Neural cell (in vitro differentiated cells): ENCODE measurements around the gene ZNF80. TPM values are rescaled to one million over a fixed set of nuclear protein-coding genes. Genes with fewer than 3 reads are reported as not detected.

Experiments used
- H2AFZ ChIP-seq: fragments of 200-600, 300-800 bp; sonication (generic), shearing (Covaris generic); 2 replicates; pipeline ENCODE4 v1.6.0; 2014; ENCODE audit warnings: low read depth, mild to moderate bottlenecking, antibody characterized with exemption, low read length, moderate library complexity
- H3F3A ChIP-seq: fragments of 200-600 bp; shearing (Covaris generic); 2 replicates; pipeline ENCODE4 v1.6.1; 2016; ENCODE audit warnings: mild to moderate bottlenecking, moderate library complexity, mixed read lengths, antibody characterized with exemption, low read length; ENCODE audit not compliant: insufficient read depth, poor library complexity, severe bottlenecking
- H3K27ac ChIP-seq: fragments of 200-600, 300-800 bp; sonication (generic), shearing (Covaris generic); 2 replicates; pipeline ENCODE4 v1.5.1; 2014; ENCODE audit warnings: mild to moderate bottlenecking, low read length, moderate library complexity
- H3K27me3 ChIP-seq: fragments of 300-800, 200-600 bp; sonication (generic), shearing (Covaris generic); 2 replicates; pipeline ENCODE4 v1.6.0; 2014; ENCODE audit warnings: mild to moderate bottlenecking, low read depth, low read length, moderate library complexity; ENCODE audit not compliant: insufficient read depth
- H3K36me3 ChIP-seq: fragments of 300-800, 200-600 bp; sonication (generic), shearing (Covaris generic); 2 replicates; pipeline ENCODE4 v1.5.1; 2014; ENCODE audit warnings: mild to moderate bottlenecking, antibody characterized with exemption, low read length, moderate library complexity; ENCODE audit not compliant: insufficient read depth
- H3K4me2 ChIP-seq: fragments of 300-800, 200-600 bp; sonication (generic), shearing (Covaris generic); 2 replicates; pipeline ENCODE4 v1.6.0; 2014; ENCODE audit warnings: mild to moderate bottlenecking, low read length
- H3K4me3 ChIP-seq: fragments of 300-800, 200-600 bp; sonication (generic), shearing (Covaris generic); 2 replicates; pipeline ENCODE4 v1.5.1; 2014; ENCODE audit warnings: mild to moderate bottlenecking, low read length, moderate library complexity
- H3K79me2 ChIP-seq: fragments of 200-600 bp; shearing (Covaris generic); replicated peaks from 2 replicates; pipeline ENCODE4 v1.6.0; 2014; ENCODE audit warnings: mild to moderate bottlenecking, low read length, moderate library complexity; ENCODE audit not compliant: insufficient read depth
- H3K9ac ChIP-seq: fragments of 300-800, 200-600 bp; sonication (generic), shearing (Covaris generic); 2 replicates; pipeline ENCODE4 v1.6.1; 2016; ENCODE audit warnings: mild to moderate bottlenecking, low read length, mixed read lengths
- H3K9me2 ChIP-seq: fragments of 200-600 bp; shearing (Covaris generic); 2 replicates; pipeline ENCODE4 v1.6.1; 2016; ENCODE audit warnings: mild to moderate bottlenecking, low read length, mixed read lengths; ENCODE audit not compliant: insufficient read depth
- H3K9me3 ChIP-seq: fragments of 200-600, 300-800 bp; sonication (generic), shearing (Covaris generic); 2 replicates; pipeline ENCODE4 v1.6.1; 2016; ENCODE audit warnings: mild to moderate bottlenecking, mixed run types, low read length, moderate library complexity, mixed read lengths
- H4K20me1 ChIP-seq: fragments of 200-600 bp; shearing (Covaris generic); 2 replicates; pipeline ENCODE4 v1.6.1; 2016; ENCODE audit warnings: mild to moderate bottlenecking, mixed run types; ENCODE audit not compliant: insufficient read depth
- CTCF ChIP-seq: fragments of 450-650 bp; IDR thresholded peaks from 2 replicates; pipeline ENCODE4 v1.5.1; 2014; ENCODE audit warnings: antibody characterized with exemption, mild to moderate bottlenecking, moderate library complexity; ENCODE audit not compliant: poor library complexity, severe bottlenecking
- EP300 ChIP-seq: fragments of 450-650 bp; conservative IDR thresholded peaks from 2 replicates; pipeline ENCODE4 v1.6.1; 2014; ENCODE audit warnings: antibody characterized with exemption, mild to moderate bottlenecking, moderate library complexity; ENCODE audit not compliant: poor library complexity, severe bottlenecking
- EZH2 ChIP-seq: fragments of 200-600, 300-800 bp; shearing (Covaris generic), sonication (generic); IDR thresholded peaks from 2 replicates; pipeline ENCODE4 v1.6.1; 2014; ENCODE audit warnings: antibody characterized with exemption, low read length, borderline replicate concordance, mild to moderate bottlenecking; ENCODE audit not compliant: insufficient read depth, poor library complexity, severe bottlenecking
- MXI1 ChIP-seq: fragments of 450-650 bp; conservative IDR thresholded peaks from 2 replicates; pipeline ENCODE4 v1.6.1; 2014; ENCODE audit warnings: antibody characterized with exemption, mild to moderate bottlenecking; ENCODE audit not compliant: poor library complexity, severe bottlenecking
- POLR2AphosphoS5 ChIP-seq: IDR thresholded peaks from 2 replicates; pipeline ENCODE4 v1.6.1; 2012
- RAD21 ChIP-seq: fragments of 450-650 bp; conservative IDR thresholded peaks from 2 replicates; pipeline ENCODE4 v1.6.1; 2014; ENCODE audit warnings: antibody characterized with exemption, mild to moderate bottlenecking, moderate library complexity
- SMC3 ChIP-seq: fragments of 450-650 bp; conservative IDR thresholded peaks from 2 replicates; pipeline ENCODE4 v1.6.1; 2014; ENCODE audit warnings: antibody characterized with exemption, mild to moderate bottlenecking, moderate library complexity; ENCODE audit not compliant: poor library complexity
- TAF1 ChIP-seq: IDR thresholded peaks from 2 replicates; pipeline ENCODE4 v1.6.1; 2012; ENCODE audit warnings: low read depth
- polyA plus RNA-seq: library from polyadenylated mRNA; depleted of rRNA; stranded (reverse); fragments of >200 nt; gene quantifications from 2 replicates; pipeline ENCODE4 v1.2.3, GENCODE V29; 2014
- TF ChIP-seq, protein P1 (sequence below): IDR thresholded peaks from 2 replicates; pipeline ENCODE4 v1.6.1; 2012; ENCODE audit warnings: borderline replicate concordance

ZNF80 gene
- polyA plus RNA-seq, 1 donor from 2014 or later, result 0.17 TPM

DNA sequence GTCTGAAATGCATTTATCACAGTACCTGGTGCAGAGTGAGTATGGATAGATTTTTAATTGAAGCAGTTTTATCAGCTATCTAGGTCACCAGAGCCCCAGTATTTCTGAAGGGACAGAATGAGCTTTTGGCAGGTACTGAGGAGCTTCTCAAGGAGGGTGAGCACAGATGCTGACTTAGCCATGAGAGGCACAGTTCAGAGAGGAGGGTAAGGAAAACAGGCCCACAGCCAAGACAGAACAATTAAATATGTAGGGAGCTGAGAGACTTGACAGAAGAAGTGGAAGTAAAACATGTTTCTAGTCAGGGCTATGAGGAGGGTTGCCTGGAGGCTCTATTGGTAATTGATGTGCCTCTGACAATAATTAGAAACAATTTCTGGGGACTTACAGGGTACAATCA is 20.1 kb downstream of the ZNF80 start:
- Histone ChIP-seq H3K27me3 (no peaks in the 10 kb centered on the region), H3K79me2 (no peaks in the 10 kb centered on the region), H3K9ac (no peak overlapping the region), H3F3A (no peaks in the 10 kb centered on the region), H3K9me2 (no peaks in the 10 kb centered on the region), H3K27ac (no peak overlapping the region), H3K4me2 (no peak overlapping the region), H3K9me3 (no peaks in the 10 kb centered on the region), H4K20me1 (no peaks in the 10 kb centered on the region), H3K4me3 (no peak overlapping the region), H2AFZ (no peak overlapping the region), H3K36me3 (no peaks in the 10 kb centered on the region)
- TF ChIP-seq TAF1 (no peak), EZH2 (no peak), POLR2AphosphoS5 (no peak), SMC3 (no peak), MXI1 (no peak), CTCF (no peak), EP300 (no peak), RAD21 (no peak)
- TF ChIP-seq, protein P1, sequence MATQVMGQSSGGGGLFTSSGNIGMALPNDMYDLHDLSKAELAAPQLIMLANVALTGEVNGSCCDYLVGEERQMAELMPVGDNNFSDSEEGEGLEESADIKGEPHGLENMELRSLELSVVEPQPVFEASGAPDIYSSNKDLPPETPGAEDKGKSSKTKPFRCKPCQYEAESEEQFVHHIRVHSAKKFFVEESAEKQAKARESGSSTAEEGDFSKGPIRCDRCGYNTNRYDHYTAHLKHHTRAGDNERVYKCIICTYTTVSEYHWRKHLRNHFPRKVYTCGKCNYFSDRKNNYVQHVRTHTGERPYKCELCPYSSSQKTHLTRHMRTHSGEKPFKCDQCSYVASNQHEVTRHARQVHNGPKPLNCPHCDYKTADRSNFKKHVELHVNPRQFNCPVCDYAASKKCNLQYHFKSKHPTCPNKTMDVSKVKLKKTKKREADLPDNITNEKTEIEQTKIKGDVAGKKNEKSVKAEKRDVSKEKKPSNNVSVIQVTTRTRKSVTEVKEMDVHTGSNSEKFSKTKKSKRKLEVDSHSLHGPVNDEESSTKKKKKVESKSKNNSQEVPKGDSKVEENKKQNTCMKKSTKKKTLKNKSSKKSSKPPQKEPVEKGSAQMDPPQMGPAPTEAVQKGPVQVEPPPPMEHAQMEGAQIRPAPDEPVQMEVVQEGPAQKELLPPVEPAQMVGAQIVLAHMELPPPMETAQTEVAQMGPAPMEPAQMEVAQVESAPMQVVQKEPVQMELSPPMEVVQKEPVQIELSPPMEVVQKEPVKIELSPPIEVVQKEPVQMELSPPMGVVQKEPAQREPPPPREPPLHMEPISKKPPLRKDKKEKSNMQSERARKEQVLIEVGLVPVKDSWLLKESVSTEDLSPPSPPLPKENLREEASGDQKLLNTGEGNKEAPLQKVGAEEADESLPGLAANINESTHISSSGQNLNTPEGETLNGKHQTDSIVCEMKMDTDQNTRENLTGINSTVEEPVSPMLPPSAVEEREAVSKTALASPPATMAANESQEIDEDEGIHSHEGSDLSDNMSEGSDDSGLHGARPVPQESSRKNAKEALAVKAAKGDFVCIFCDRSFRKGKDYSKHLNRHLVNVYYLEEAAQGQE, result no peak

GRCh38 chr3:114216186-114216970 is 21.0 kb downstream of the ZNF80 start:
- no peak overlapping the region for H3K9ac ChIP-seq
- no peak overlapping the region for H3K4me3 ChIP-seq
- H4K20me1 ChIP-seq, result no peaks in the 10 kb centered on the region
- no peak overlapping the region for H3K4me2 ChIP-seq
- H3K79me2 ChIP-seq, result no peaks in the 10 kb centered on the region
- no peak overlapping the region for H3K27ac ChIP-seq
- H3K27me3 ChIP-seq, result no peaks in the 10 kb centered on the region
- no peak for TF ChIP-seq RAD21
- no peak for TF ChIP-seq POLR2AphosphoS5
- TF ChIP-seq EP300, result no peak
- TF ChIP-seq TAF1, result no peak
- no peak for TF ChIP-seq MXI1
- no peak for TF ChIP-seq EZH2
- TF ChIP-seq, protein P1, result no peak
- TF ChIP-seq CTCF, result no peak
- TF ChIP-seq SMC3, result no peak
- H3K36me3 ChIP-seq, result no peaks in the 10 kb centered on the region
- H3K9me3 ChIP-seq, result no peaks in the 10 kb centered on the region
- no peak overlapping the region for H2AFZ ChIP-seq
- H3F3A ChIP-seq, result no peaks in the 10 kb centered on the region
- no peaks in the 10 kb centered on the region for H3K9me2 ChIP-seq
